Measurements from ENCODE around the gene TTBK2. TPM values are rescaled to one million over a fixed set of nuclear protein-coding genes. Genes with fewer than 3 reads are reported as not detected.

Gene TTBK2
- total RNA-seq, 1 donor from 2014 or later, result 8.8 TPM

DNA sequence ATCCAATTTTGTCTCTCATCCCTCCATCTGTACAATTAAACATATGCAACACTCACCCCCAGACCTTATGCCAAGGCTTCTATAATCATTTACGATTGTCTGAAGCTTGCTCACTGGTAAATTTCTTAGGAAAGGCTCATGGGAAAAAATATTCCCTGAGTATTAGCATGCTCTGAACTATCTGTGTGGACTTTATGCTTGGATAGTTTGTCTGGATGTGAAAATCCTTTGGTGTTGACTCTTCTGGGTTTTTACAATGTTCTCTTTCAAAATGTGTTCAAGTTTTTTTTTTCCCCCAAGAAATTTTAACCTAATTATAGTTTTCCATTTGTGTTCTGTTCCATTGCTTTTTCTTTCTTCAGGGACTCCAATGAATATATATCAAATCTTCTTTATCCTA is 19.9 kb upstream of the TTBK2 start:
- no peak for DNase-seq (ENCODE audit: extremely low spot score in 2 of 2)
- Histone ChIP-seq H3K9me3 (no peaks in the 10 kb centered on the region), H3K4me1 (no peaks in the 10 kb centered on the region), H3K27me3 (no peaks in the 10 kb centered on the region), H3K27ac (no peak overlapping the region), H3K4me3 (no peak overlapping the region), H3K36me3 (peaks cover 0 to 20% of the 10 kb centered on the region in 2 donors)
- intact Hi-C loops (cut with DNase I), result no loop called here
- no peak for TF ChIP-seq POLR2A (IDR thresholded peaks at IDR 0.05)

DNA sequence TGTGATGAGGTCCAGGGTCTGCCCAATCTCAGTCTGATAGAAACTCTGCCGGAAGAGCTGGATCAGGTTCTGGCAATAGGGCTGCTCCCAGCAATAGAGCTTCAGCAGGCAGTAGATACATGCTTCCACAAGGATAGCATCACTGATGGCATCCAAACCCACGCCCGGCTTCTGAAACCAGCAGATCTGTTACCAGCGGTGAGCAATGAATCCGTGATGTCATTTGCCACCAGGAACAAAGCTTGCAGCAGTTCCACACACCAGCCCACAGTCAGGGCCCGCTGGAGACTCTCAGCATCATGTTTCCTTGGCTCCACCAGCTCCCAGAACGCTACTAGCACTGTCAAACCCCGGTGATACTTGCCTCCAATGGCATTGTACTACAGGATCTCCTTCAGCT is 19.3 kb upstream of the TTBK2 start:
- no peak overlapping the region for H3K4me3 ChIP-seq
- TF ChIP-seq POLR2AphosphoS5 (IDR thresholded peaks at IDR 0.05; ENCODE audit: insufficient read depth in 1 of 2, low read depth in 1 of 2) (no peak), POLR2A (IDR thresholded peaks at IDR 0.05) (no peak)
- TF ChIP-seq, protein P1, sequence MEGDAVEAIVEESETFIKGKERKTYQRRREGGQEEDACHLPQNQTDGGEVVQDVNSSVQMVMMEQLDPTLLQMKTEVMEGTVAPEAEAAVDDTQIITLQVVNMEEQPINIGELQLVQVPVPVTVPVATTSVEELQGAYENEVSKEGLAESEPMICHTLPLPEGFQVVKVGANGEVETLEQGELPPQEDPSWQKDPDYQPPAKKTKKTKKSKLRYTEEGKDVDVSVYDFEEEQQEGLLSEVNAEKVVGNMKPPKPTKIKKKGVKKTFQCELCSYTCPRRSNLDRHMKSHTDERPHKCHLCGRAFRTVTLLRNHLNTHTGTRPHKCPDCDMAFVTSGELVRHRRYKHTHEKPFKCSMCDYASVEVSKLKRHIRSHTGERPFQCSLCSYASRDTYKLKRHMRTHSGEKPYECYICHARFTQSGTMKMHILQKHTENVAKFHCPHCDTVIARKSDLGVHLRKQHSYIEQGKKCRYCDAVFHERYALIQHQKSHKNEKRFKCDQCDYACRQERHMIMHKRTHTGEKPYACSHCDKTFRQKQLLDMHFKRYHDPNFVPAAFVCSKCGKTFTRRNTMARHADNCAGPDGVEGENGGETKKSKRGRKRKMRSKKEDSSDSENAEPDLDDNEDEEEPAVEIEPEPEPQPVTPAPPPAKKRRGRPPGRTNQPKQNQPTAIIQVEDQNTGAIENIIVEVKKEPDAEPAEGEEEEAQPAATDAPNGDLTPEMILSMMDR (IDR thresholded peaks at IDR 0.05), result no peak
- no peak for DNase-seq (ENCODE audit: extremely low spot score in 2 of 2)
- H3K27me3 ChIP-seq, result no peaks in the 10 kb centered on the region
- H3K36me3 ChIP-seq, result peaks cover 0 to 13% of the 10 kb centered on the region in 2 donors
- H3K27ac ChIP-seq, result no peak overlapping the region
- H3K4me1 ChIP-seq, result no peaks in the 10 kb centered on the region
- no peaks in the 10 kb centered on the region for H3K9me3 ChIP-seq
- intact Hi-C loops (cut with DNase I), result no loop called here

DNA sequence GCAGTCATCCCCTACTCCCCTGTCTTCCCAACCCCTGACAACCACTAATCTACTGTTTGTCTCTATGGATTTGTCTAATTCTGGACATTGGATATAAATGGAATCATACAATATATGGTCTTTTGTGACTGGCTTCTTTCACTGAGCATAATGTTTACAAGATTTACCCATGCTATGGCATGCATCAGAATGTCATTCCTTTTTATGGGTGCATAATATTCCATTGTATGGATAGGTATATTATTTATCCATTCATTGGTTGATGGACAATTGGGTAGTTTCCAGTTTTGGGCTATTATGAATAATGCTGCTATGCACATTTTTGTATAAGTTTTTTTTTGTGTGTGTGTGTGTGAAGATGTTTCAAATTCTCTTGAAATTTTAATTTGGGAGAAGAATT is 16.6 kb upstream of the TTBK2 start:
- H3K9me3 ChIP-seq, result no peaks in the 10 kb centered on the region
- no peak overlapping the region for H3K4me3 ChIP-seq
- no peaks in the 10 kb centered on the region for H3K27me3 ChIP-seq
- H3K4me1 ChIP-seq, result no peaks in the 10 kb centered on the region
- DNase-seq (ENCODE audit: extremely low spot score in 2 of 2), result no peak
- no peaks in the 10 kb centered on the region for H3K36me3 ChIP-seq
- intact Hi-C loops (cut with DNase I), result no loop called here
- TF ChIP-seq, protein P1 (IDR thresholded peaks at IDR 0.05), result no peak
- no peak overlapping the region for H3K27ac ChIP-seq

DNA sequence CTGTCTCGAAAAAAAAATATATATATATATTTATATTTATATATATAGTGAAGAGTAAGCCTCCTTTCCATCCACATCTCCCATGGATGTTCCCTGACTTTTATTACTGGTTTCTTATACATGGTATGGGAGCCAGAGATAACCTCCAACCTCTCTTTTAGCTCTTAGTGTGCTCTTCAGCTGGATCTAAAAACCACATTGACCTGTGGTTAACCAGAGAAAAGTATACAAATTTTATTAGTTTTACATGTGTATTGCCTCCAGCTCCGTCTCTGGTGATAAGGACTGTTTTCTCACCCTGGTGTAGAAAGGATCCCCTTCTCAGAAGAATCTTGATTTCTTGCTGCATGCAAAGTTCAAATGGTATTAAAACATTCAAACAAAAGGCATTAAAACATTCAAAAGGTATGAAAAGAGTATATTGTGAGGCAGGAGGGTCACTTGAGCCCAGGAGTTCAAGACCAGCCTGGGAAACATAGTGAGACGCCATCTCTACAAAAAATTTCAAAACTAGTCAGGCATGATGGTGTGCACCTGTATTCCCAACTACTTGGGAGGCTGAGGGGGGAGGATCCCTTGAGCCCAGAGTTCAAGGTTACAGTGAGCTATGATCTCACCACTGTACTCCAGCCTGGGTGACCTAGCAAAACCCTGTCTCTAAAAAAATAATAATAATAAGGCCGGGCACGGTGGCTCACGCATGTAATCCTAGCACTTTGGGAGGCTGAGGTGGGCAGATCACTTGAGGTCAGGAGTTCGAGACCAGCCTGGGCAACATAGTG is 13.5 kb upstream of the TTBK2 start:
- Histone ChIP-seq H3K36me3 (no peaks in the 10 kb centered on the region), H3K27ac (no peak overlapping the region), H3K27me3 (no peaks in the 10 kb centered on the region), H3K4me3 (no peak overlapping the region), H3K4me1 (no peaks in the 10 kb centered on the region), H3K9me3 (no peaks in the 10 kb centered on the region)
- no peak for DNase-seq (ENCODE audit: extremely low spot score in 2 of 2)
- no peak for TF ChIP-seq POLR2AphosphoS5 (IDR thresholded peaks at IDR 0.05; ENCODE audit: insufficient read depth in 1 of 2, low read depth in 1 of 2)
- no peak for TF ChIP-seq POLR2A (IDR thresholded peaks at IDR 0.05)
- TF ChIP-seq, protein P1 (IDR thresholded peaks at IDR 0.05), result no peak
- intact Hi-C loops (cut with DNase I), result no loop called here

DNA sequence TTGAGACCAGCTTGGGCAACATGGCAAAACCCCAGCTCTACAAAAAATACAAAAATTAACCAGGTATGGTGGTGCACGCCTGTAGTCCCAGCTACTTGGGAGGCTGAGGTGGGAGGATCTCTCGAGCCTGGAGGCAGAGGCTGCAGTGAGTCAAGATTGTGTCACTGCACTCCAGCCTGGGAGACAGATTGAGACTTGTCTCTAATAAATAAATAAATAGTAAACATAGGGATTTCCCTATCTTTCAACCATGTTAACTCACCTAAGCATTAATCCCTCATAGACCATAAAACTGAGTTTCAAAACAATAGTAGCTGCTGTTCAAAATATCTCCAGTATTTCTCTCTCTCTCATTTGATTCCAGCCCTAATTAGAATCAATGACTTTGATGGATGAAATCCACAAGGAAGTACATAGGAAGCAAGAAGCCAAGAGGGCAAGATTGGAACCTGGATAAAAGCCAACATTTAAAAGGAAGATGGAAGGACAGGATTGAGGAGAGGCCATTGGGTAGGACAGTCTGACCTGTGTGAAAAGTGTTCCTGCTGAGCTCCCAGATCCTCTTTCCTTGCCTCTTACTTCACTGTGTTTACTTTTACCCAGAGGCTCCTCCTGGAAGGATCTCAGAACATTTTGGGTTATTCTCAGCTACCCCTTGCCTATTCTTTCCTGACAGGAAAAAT is 12.4 kb upstream of the TTBK2 start:
- H3K4me1 ChIP-seq, result no peaks in the 10 kb centered on the region
- no peaks in the 10 kb centered on the region for H3K9me3 ChIP-seq
- intact Hi-C loops (cut with DNase I), result no loop called here
- H3K27ac ChIP-seq, result no peak overlapping the region
- no peak overlapping the region for H3K4me3 ChIP-seq
- H3K36me3 ChIP-seq, result no peaks in the 10 kb centered on the region
- TF ChIP-seq POLR2AphosphoS5 (IDR thresholded peaks at IDR 0.05; ENCODE audit: insufficient read depth in 1 of 2, low read depth in 1 of 2) (no peak), POLR2A (IDR thresholded peaks at IDR 0.05) (no peak)
- TF ChIP-seq, protein P1 (IDR thresholded peaks at IDR 0.05), result no peak
- DNase-seq (ENCODE audit: extremely low spot score in 2 of 2), result no peak
- no peaks in the 10 kb centered on the region for H3K27me3 ChIP-seq
